H54 (cell line): ENCODE data around the gene GGACT.

Source experiments
- DNase-seq: peaks from one replicate; pipeline ENCODE4 v3.0.0; 2011; ENCODE audit warnings: low spot score, mixed read lengths; ENCODE audit not compliant: insufficient read length
- FAIRE-seq: peaks from 3 replicates; lab custom pipeline; 2011; peaks lifted over from hg19 to GRCh38; lab: Jason Lieb, UNC
- POLR2A ChIP-seq: IDR thresholded peaks from 2 replicates; pipeline ENCODE4 v1.6.1; 2011; ENCODE audit warnings: low read depth, mild to moderate bottlenecking, low read length

Gene GGACT

DNA sequence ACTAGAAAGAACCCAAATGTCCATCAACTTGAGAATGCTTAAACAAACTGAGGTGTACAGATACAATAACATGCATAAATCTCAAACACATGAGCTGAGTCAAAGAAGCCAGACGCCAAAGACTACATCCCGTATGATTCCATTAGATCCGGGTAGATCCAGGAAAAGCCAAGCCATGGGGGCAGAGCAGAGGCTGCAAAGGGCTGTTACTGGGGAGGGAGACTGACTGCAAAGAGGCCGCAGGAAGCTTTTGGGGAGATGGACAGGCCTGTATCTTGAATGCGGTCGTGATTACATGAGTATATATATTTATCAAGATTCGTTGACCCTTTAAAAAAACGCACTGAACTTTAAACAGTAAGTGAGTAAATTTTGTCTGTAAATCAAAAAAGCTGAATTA is 28.7 kb downstream of the GGACT start:
- no peak for DNase-seq
- no peak for FAIRE-seq

DNA sequence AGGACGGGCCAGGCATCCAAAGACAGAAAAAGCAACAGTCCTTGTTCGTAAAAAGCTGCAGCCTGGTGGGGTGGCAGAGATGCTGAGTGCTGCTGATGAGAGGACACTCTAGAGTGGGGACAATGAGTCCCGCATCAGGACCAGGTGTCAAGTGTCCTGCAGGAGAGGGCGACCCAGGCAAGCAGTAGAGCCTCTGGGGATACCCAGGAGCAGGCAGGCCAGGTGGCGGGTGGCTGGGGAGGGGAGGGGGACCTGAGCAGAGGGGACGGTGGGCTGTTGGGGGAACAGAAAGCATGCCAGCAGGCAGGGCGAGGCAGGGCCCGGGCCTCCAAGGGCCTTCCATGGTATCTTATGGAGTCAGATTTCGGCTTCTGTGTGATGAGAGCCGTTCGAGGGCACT is 35.8 kb downstream of the GGACT start:
- no peak for TF ChIP-seq POLR2A
- no peak for FAIRE-seq
- no peak for DNase-seq

More for the DNA sequence above, 28.7 kb downstream of the GGACT start:
- TF ChIP-seq POLR2A: no peak

- TF ChIP-seq POLR2A: no peak
- FAIRE-seq (no peak), DNase-seq (no peak)
Observed at GRCh38 chr13:100549316-100549715, 39.3 kb downstream of the GGACT start.

DNA sequence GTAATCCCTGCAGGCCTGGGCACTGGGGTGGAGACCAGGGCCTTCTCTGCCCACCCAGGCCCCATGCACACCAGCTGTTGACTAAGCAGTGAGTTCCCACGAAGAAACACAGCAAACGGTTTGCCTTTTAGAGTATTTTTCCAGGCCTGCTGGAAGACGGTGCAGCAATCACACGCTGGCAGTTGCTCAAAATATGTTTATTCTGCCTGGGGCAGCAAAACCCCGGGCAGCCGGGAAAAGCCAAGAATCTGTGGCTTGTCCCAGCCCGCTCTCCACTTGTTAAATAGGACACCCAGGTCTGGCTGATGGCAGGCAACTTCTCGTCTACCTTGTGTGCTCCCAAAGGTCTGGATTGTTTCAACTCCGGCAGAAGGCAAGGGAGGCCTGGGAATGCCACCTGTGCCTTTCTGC is 40.8 kb downstream of the GGACT start:
- no peak for TF ChIP-seq POLR2A
- no peak for FAIRE-seq
- DNase-seq: no peak

- DNase-seq (no peak), FAIRE-seq (no peak)
- no peak for TF ChIP-seq POLR2A
Observed at GRCh38 chr13:100546713-100547405, 41.7 kb downstream of the GGACT start.

DNA sequence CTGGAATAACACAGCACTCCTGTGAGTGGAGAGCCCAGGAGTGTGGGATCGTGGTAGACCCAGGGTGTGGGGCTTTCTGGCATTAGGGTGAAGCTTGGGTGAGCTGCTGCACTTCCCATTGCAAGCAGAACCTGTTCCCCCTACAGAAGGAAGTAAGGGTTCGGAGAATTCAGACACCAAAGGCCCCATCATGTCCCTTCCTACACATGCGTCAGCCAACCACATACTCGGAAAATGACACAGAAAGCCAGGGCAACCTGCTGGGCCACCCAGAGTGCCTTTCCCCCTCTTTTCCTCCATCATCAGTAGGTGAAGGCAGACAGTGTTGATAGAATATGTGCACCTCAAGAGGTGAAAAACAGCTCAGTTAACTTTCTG is 42.9 kb downstream of the GGACT start:
- no peak for TF ChIP-seq POLR2A
- FAIRE-seq (no peak), DNase-seq (no peak)

DNA sequence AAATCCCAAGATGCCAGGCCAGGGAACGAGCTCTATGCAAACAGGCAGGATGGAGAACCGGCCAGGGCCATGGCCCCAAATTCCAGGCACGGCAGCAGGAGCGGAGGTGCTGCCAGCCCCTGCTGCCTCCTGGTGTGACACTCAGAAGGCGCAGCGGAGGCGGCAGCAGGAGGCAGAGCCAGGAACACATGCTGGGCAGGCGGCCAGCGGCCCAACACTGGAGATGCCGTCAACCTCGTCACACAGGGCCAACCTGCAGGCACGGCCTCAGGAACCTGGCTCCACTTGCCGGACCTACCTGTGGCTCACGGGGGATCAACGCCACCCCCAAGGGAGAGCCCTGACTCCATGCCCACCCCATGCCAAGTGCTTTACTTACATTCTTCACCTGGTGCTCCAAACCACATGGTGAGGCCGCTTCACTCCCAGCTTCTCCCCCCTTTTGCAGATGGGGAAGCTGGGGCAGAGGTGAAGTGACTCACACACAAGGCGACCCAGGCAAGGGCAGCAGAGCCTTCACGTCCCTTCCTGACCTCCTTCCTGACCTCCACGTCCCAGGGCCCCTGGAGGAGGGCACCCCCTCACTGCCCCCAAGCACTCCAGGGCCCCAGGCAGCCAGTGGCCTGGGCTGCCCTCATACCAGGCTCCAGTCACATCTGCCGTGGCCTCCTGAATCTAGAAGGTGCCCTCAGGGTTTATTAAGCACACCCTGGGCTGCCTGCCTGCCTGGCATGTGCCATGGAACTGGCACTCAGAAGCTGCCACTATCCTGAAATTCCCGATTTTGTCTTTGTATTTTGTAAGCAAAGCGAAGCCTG is 43.5 kb downstream of the GGACT start:
- DNase-seq (no peak), FAIRE-seq (no peak)
- no peak for TF ChIP-seq POLR2A

- no peak for DNase-seq
- FAIRE-seq: no peak
- no peak for TF ChIP-seq POLR2A
Observed at GRCh38 chr13:100543872-100544602, 44.6 kb downstream of the GGACT start.

GRCh38 chr13:100542826-100543156 is 45.8 kb downstream of the GGACT start:
- DNase-seq: peak; percentile 68

DNA sequence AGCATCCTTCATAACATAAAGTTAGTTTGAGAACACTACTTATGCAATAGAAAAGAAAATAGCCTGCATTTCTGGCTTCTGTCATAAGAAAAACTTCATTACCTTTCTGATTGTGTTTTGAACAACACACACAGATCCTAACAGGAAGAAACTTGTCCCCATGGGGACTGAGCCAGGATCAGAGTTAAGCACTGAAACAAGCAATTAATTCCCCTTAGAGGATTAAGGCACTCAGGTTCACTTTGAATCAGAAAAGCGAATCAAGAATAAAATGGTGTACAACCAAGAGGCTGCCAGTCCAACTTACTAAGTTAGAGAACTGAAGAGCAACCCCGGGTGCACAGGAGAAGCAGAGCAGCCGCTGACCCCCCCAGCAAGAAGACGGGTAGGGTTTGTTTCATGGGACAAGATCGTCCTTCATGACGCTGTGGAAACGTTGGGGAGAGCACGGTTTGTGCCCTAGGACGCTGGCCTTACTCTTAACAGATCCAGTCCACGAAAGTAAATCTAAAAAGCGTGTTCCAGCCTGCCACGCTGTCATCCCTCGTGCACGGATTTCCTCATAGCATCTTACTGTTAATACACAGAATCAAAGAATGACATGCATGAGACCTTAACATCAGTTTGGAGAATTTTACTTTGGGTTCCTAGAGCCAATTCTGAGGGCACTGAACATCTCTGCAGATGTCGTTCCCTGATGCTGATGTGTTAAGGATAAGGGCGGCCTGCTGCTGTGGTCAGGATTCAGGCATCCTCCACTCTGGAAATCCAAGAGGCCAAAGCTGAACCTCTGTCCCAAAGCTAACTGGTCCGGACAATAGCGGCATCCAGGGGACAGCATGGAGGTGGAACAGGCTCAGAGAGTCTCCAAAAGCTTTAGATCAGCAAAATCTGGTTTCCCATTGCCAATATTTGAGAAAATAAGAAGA is 46.4 kb downstream of the GGACT start:
- DNase-seq: no peak
- no peak for FAIRE-seq
- TF ChIP-seq POLR2A: no peak

More at GRCh38 chr13:100542826-100543156, 45.8 kb downstream of the GGACT start:
- peak; percentile 93 for FAIRE-seq
- TF ChIP-seq POLR2A: no peak

GRCh38 chr13:100540621-100541020 is 48.0 kb downstream of the GGACT start:
- TF ChIP-seq POLR2A: no peak
- FAIRE-seq (no peak), DNase-seq (no peak)

DNA sequence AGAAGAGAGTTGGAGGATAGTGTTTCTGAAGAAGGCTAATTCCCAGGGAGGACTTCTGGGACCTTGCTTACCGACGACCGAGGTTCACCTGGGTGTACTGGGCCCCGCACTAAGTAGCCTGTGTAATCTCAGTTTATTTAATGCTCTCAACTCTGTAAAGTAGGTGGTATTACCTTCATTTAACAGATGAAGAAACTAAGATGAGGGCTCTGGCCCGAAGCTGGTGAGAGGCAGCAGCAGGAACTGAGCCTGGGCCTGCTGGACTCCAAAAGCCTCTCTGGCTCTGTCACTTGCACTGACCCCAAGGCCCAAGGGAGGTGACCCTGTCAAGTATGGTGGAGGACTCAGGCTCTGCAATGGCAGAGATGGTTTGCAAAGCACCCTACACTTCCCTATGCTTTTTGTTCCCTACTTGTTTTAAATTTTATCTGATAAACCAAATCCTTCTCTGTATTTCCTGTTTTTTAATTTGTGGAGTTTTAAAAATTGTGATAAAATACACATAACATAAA is 50.6 kb downstream of the GGACT start:
- no peak for FAIRE-seq
- TF ChIP-seq POLR2A: no peak
- DNase-seq: no peak

DNA sequence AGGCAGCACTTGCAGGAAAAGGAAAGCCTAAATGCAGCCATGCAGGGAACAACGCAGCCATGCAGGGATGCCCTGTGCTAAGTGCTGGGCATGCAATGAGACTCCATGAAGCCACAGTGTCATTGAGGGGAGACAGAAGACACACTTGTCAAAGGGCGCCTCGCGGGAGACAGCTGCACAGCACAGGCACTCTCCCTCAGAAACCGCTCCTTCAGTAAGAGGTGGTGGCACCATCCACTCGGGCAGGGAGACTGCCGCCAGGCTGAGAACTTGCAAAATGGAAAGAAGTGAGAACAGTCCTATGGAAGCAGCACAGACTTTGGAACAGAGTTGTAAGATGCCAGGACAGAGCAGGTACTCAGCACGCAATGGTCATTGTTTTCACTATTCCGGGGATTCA is 51.1 kb downstream of the GGACT start:
- no peak for FAIRE-seq
- DNase-seq: no peak
- TF ChIP-seq POLR2A: no peak
